GM10266 (cell line): Measurements from ENCODE around the gene TMEM223.

Experiments used
- DNase-seq: peaks from one replicate; pipeline ENCODE4 v3.0.0; 2012; ENCODE audit errors: extremely low spot score
- TF ChIP-seq, protein P1 (sequence below): IDR thresholded peaks from 2 replicates; pipeline ENCODE4 v1.5.1; 2012; ENCODE audit warnings: mild to moderate bottlenecking, low read depth; ENCODE audit not compliant: control insufficient read depth, insufficient read depth; ENCODE audit errors: missing control alignments

TMEM223 gene

DNA sequence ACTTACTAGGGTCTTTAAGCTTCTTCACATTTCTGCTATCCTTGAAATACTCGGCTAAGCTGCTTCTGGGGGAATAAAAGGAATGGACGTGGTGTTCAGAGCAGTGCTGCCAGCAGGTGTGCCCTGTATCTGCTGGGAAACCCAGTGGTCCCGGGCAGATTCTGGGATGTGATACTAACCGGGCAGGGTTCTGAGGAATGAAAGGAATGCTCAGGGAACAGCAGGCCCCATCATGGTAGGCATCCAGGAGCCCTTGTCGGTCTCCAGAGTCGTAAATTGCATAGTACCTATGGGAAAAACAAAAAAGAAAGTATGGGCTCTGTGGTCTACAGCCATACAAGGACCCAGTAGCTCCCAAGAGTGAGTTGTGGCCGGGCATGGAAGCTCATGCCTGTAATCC lies 4.5 kb upstream of the TMEM223 start:
- TF ChIP-seq, protein P1, sequence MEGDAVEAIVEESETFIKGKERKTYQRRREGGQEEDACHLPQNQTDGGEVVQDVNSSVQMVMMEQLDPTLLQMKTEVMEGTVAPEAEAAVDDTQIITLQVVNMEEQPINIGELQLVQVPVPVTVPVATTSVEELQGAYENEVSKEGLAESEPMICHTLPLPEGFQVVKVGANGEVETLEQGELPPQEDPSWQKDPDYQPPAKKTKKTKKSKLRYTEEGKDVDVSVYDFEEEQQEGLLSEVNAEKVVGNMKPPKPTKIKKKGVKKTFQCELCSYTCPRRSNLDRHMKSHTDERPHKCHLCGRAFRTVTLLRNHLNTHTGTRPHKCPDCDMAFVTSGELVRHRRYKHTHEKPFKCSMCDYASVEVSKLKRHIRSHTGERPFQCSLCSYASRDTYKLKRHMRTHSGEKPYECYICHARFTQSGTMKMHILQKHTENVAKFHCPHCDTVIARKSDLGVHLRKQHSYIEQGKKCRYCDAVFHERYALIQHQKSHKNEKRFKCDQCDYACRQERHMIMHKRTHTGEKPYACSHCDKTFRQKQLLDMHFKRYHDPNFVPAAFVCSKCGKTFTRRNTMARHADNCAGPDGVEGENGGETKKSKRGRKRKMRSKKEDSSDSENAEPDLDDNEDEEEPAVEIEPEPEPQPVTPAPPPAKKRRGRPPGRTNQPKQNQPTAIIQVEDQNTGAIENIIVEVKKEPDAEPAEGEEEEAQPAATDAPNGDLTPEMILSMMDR, result no peak

DNA sequence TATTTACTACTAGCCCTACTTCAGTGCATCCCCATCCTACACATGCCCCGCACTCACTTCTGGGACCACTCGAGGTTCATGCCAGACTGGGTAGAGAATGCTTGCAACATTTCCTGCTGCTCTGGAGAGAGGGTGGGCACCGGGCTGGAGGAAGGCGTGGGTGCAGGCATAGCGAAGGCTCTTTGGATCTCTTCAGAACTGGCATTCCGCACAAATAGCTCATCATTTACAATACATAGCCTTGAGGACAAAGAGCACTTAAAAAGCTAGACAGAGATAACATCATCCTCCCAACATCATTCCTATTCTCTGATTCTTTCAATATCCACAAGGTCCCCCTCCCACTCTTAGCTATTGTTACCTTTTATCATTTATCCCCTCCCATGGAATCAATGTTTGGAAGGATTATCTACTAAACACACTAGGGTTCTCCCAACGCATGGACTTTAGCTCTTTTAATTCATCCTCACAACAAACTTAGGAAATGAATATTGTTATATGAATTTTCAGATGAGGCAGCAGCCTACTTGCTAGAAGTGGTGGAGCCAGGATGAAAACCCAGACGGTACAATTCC lies 2.5 kb upstream of the TMEM223 start:
- TF ChIP-seq, protein P1, result no peak

More for the DNA sequence above, 4.5 kb upstream of the TMEM223 start:
- no peak for DNase-seq

DNA sequence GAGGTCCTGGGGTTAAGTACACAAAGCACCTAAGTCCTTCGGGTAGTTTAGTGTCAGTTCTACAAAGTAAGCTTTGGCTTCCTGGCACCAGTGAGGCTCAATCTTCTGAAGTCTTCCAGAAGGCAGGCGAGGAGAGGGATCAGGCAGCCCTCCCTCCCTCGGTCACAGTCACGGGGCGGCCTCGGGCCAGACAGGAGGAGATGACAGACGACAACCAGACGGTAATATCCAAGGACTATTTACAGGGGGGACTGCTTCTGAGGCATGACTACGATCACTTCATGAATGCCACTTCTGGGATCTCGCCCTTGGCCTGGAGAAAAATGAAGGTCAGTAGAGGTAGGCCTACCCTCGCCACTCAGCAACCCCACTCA lies 383 bp upstream of the TMEM223 start:
- no peak for DNase-seq
- TF ChIP-seq, protein P1, result no peak

More for the DNA sequence above, 2.5 kb upstream of the TMEM223 start:
- DNase-seq, result no peak

DNA sequence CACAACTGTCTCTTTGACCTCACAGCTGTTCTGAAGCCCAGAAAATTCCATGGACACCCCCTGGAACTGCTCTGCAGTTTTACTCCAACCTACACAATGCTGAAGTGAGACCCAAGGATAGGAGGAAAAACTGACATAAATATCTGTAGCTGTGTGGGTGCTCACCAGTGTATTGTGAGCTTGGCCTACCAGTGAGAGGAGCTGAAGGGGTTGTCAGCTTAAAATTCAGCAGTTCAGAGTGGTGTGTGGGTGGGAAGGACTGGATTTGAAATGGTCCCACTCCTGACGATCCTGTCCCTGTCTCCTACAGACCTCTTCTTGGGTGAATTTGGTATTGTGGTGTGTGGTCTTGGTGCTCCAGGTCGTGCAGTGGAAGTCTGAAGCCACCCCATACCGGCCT lies 2.2 kb downstream of the TMEM223 start:
- DNase-seq, result no peak
- TF ChIP-seq, protein P1, result no peak

DNA sequence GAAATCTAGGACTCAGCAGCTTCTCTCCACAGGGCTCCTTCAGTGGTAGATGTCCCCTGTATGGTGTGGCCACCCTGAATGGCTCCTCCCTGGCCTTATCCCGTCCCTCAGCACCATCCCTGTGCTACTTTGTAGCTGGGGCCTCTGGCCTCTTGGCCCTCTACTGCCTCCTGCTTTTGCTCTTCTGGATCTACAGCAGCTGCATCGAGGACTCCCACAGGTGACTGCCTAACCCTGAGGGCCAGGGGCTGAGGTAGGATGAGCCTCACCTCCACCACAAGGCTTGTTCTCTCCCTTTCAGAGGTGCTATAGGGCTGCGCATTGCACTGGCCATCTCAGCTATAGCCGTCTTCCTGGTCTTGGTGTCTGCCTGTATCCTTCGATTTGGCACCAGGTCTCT lies 2.8 kb downstream of the TMEM223 start:
- TF ChIP-seq, protein P1, result no peak
- no peak for DNase-seq

DNA sequence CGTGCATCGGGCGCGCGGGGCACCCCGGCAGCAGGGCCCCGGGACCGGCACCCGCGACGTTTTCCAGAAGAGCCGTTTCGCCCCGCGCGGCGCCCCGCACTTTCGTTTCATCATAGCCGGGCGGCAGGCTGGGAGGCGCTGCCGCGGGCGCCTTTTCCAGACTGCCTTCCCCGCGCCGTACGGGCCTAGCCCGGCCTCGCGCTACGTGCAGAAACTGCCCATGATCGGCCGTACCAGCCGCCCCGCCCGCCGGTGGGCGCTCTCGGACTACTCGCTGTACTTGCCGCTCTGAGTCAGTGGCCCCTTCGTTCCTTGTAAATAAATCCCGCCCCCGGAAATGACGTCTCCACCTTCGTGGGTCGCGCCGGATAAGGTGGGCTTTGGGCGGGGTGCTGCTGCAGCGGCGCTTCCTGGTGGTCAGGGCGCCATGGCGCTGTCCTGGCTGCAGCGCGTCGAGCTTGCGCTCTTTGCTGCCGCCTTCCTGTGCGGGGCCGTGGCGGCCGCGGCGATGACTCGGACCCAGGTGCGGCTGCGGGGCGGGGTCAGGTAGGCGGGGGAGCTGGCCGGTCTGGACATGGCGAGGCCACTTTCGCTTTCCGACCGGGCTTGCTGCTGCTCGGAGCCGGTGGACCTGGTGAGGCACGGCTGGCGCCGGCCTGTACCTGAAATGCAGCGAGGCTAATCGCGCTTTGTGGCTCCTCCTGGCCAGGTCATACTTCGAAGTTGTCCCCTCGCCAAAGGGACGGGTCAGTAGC lies 4.6 kb downstream of the TMEM223 start, which contains the start of gene TMEM179B:
Gene TMEM179B (plus strand): TSS at position 398 of the 755 bp plus-strand sequence. CDS start 30 bp downstream, at position 428.
- peak; percentile 98 for DNase-seq
- TF ChIP-seq, protein P1, result peak; percentile 79
